Measurements from ENCODE around the gene CACNA1E. TPM values are rescaled to one million over a fixed set of nuclear protein-coding genes. Genes with fewer than 3 reads are reported as not detected.

CACNA1E gene
- total and polyA plus RNA-seq, 5 donors from 2014 or later: not detected

DNA sequence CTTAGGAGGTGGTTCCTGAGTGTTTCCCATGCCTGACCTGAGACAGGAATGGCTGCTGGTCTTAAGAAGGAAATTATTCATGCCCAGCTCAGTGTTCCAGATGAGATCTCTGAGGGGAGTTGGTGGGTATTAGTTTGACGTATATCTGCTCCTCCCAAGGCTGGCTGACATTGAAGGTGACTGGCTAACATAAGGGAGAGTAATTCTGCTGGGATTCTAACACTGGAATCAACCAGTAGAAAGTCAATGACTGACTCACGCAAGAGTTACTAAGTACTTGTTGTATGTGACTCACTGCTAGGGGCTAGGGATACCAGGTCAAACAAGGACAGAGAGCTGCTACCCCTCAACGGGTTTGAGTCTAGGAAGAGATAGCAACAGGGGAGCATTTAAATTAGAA lies 177.3 kb downstream of the CACNA1E start:
- H3K4me1 ChIP-seq (ENCODE audit: control insufficient read depth, insufficient read depth, low read length, poor library complexity, severe bottlenecking): no peaks in the 10 kb centered on the region
- H3K9me3 ChIP-seq (ENCODE audit: control insufficient read depth in 2 of 2, low read length in 2 of 2): no peaks in the 10 kb centered on the region
- Mint-ChIP-seq H3K27ac (no peak overlapping the region), H3K4me1 (no peaks in the 10 kb centered on the region), H3K27me3 (peaks cover 10% of the 10 kb centered on the region), H3K4me3 (no peak overlapping the region), H3K9me3 (peaks cover 0 to 2% (median 0%) of the 10 kb centered on the region in 7 donors), H3K36me3 (no peaks in the 10 kb centered on the region)
- peaks cover 14% of the 10 kb centered on the region for H3K27me3 ChIP-seq (ENCODE audit: control insufficient read depth, insufficient read depth, low read length)
- DNase-seq: no peak
- no peak overlapping the region for H3K27ac ChIP-seq (ENCODE audit: insufficient read depth, low read length, poor library complexity, severe bottlenecking)
- no peak overlapping the region for H3K4me3 ChIP-seq (ENCODE audit: low read depth, low read length)
- ATAC-seq (ENCODE audit: low read depth in 2 of 2): no peak
- no peaks in the 10 kb centered on the region for H3K36me3 ChIP-seq (ENCODE audit: control insufficient read depth, insufficient read depth, low read length)

DNA sequence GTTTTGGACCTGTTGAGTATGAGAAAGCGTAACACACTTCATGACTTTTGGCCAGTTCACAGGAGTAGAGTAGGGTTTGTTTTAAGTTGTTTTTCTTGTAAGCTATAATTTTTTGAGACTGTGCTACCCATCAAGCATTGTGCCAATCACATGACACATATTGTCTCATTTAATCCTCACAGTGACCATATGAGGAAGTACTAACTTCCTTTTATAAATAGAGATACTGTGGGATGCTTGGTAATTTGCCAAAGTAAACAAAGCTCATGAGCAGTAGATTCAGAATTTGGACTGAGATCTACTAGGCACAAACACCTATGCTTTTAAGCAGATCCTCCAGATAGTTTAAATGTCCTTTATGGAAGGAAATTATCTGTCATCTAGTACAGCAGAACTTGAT lies 178.3 kb downstream of the CACNA1E start:
- Histone ChIP-seq H3K27me3 (ENCODE audit: control insufficient read depth, insufficient read depth, low read length) (peaks cover 14% of the 10 kb centered on the region), H3K27ac (ENCODE audit: insufficient read depth, low read length, poor library complexity, severe bottlenecking) (no peak overlapping the region), H3K36me3 (ENCODE audit: control insufficient read depth, insufficient read depth, low read length) (no peaks in the 10 kb centered on the region), H3K4me1 (ENCODE audit: control insufficient read depth, insufficient read depth, low read length, poor library complexity, severe bottlenecking) (no peaks in the 10 kb centered on the region), H3K4me3 (ENCODE audit: low read depth, low read length) (no peak overlapping the region), H3K9me3 (ENCODE audit: control insufficient read depth in 2 of 2, low read length in 2 of 2) (no peaks in the 10 kb centered on the region)
- Mint-ChIP-seq H3K4me1 (no peaks in the 10 kb centered on the region), H3K4me3 (no peak overlapping the region), H3K27ac (no peak overlapping the region), H3K36me3 (no peaks in the 10 kb centered on the region), H3K9me3 (peaks cover 0 to 2% (median 0%) of the 10 kb centered on the region in 7 donors), H3K27me3 (peaks cover 10% of the 10 kb centered on the region)
- ATAC-seq (ENCODE audit: low read depth in 2 of 2) (no peak), DNase-seq (no peak)

GRCh38 chr1:181662606-181663005 lies 179.3 kb downstream of the CACNA1E start:
- H3K36me3 Mint-ChIP-seq: no peaks in the 10 kb centered on the region
- no peak for ATAC-seq (ENCODE audit: low read depth in 2 of 2)
- no peak overlapping the region for H3K4me3 ChIP-seq (ENCODE audit: low read depth, low read length)

GRCh38 chr1:181664543-181664942 lies 181.2 kb downstream of the CACNA1E start:
- no peak overlapping the region for H3K4me3 Mint-ChIP-seq
- H3K27me3 ChIP-seq (ENCODE audit: control insufficient read depth, insufficient read depth, low read length): peaks cover 12% of the 10 kb centered on the region
- H3K36me3 Mint-ChIP-seq: no peaks in the 10 kb centered on the region
- no peak overlapping the region for H3K27ac Mint-ChIP-seq
- H3K27me3 Mint-ChIP-seq: peaks cover 10% of the 10 kb centered on the region
- peaks cover 0 to 4% (median 0%) of the 10 kb centered on the region in 7 donors for H3K9me3 Mint-ChIP-seq
- no peak overlapping the region for H3K27ac ChIP-seq (ENCODE audit: insufficient read depth, low read length, poor library complexity, severe bottlenecking)
- no peaks in the 10 kb centered on the region for H3K4me1 ChIP-seq (ENCODE audit: control insufficient read depth, insufficient read depth, low read length, poor library complexity, severe bottlenecking)
- no peaks in the 10 kb centered on the region for H3K9me3 ChIP-seq (ENCODE audit: control insufficient read depth in 2 of 2, low read length in 2 of 2)
- ATAC-seq (ENCODE audit: low read depth in 2 of 2) (no peak), DNase-seq (no peak)
- H3K4me3 ChIP-seq (ENCODE audit: low read depth, low read length): no peak overlapping the region
- H3K36me3 ChIP-seq (ENCODE audit: control insufficient read depth, insufficient read depth, low read length): no peaks in the 10 kb centered on the region
- H3K4me1 Mint-ChIP-seq: no peaks in the 10 kb centered on the region

More at GRCh38 chr1:181662606-181663005, 179.3 kb downstream of the CACNA1E start:
- Mint-ChIP-seq H3K4me1 (no peaks in the 10 kb centered on the region), H3K9me3 (peaks cover 0 to 4% (median 0%) of the 10 kb centered on the region in 7 donors), H3K27ac (no peak overlapping the region), H3K27me3 (peaks cover 10% of the 10 kb centered on the region), H3K4me3 (no peak overlapping the region)
- Histone ChIP-seq H3K27ac (ENCODE audit: insufficient read depth, low read length, poor library complexity, severe bottlenecking) (no peak overlapping the region), H3K4me1 (ENCODE audit: control insufficient read depth, insufficient read depth, low read length, poor library complexity, severe bottlenecking) (no peaks in the 10 kb centered on the region), H3K36me3 (ENCODE audit: control insufficient read depth, insufficient read depth, low read length) (no peaks in the 10 kb centered on the region), H3K27me3 (ENCODE audit: control insufficient read depth, insufficient read depth, low read length) (peaks cover 14% of the 10 kb centered on the region), H3K9me3 (ENCODE audit: control insufficient read depth in 2 of 2, low read length in 2 of 2) (no peaks in the 10 kb centered on the region)
- DNase-seq: no peak

DNA sequence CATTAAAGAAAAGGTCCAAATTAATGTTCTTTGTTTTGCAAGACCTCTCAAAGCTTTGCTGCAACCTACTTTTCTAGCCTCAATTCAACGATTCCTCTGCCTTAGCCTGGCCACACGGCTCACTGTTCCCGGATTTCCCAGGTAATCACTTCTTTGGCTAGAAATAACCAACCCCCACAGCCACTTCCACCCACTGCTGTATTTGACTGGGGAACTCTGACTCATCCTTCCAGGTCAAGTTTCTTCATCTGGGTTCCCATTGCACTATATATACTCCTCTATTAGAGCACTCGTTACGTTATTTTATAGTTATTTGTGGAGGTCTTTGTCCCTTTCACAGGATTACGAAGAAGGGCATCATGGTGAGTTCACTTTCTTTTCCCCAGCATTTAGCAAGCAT lies 185.9 kb downstream of the CACNA1E start:
- no peak for DNase-seq
- Mint-ChIP-seq H3K27ac (no peak overlapping the region), H3K4me1 (no peaks in the 10 kb centered on the region), H3K9me3 (peaks cover 0 to 7% (median 1%) of the 10 kb centered on the region in 7 donors), H3K36me3 (no peaks in the 10 kb centered on the region), H3K27me3 (peaks cover 10% of the 10 kb centered on the region), H3K4me3 (no peak overlapping the region)
- Histone ChIP-seq H3K36me3 (ENCODE audit: control insufficient read depth, insufficient read depth, low read length) (no peaks in the 10 kb centered on the region), H3K4me1 (ENCODE audit: control insufficient read depth, insufficient read depth, low read length, poor library complexity, severe bottlenecking) (no peaks in the 10 kb centered on the region), H3K9me3 (ENCODE audit: control insufficient read depth in 2 of 2, low read length in 2 of 2) (no peaks in the 10 kb centered on the region), H3K27me3 (ENCODE audit: control insufficient read depth, insufficient read depth, low read length) (peaks cover 4% of the 10 kb centered on the region), H3K27ac (ENCODE audit: insufficient read depth, low read length, poor library complexity, severe bottlenecking) (no peak overlapping the region), H3K4me3 (ENCODE audit: low read depth, low read length) (no peak overlapping the region)
- ATAC-seq (ENCODE audit: low read depth in 2 of 2): no peak

DNA sequence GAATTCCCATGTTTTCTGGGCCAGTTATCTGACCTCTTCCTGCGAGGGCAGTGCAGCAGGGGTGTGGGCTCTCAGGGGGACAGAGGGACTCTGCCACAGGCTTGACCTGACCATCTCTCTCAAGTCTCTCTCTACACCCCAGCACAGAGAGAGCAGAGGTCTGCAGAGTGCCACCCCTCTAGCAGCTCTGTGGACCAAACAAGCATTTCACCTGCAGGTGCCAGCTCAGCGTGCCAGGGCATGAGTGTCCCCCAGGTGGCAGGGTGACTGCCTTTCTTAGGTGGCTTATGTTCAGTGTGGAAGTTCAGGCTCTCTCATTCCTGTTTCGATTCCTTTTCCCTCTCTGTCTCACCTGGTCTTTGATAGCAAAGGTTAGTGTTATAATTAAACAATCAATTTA lies 191.3 kb downstream of the CACNA1E start:
- no peaks in the 10 kb centered on the region for H3K36me3 ChIP-seq (ENCODE audit: control insufficient read depth, insufficient read depth, low read length)
- DNase-seq (no peak), ATAC-seq (ENCODE audit: low read depth in 2 of 2) (no peak)
- Mint-ChIP-seq H3K4me1 (no peaks in the 10 kb centered on the region), H3K36me3 (no peaks in the 10 kb centered on the region), H3K27me3 (peaks cover 18% of the 10 kb centered on the region), H3K4me3 (no peak overlapping the region), H3K27ac (no peak overlapping the region), H3K9me3 (peaks cover 0 to 7% (median 0%) of the 10 kb centered on the region in 7 donors)
- no peaks in the 10 kb centered on the region for H3K9me3 ChIP-seq (ENCODE audit: control insufficient read depth in 2 of 2, low read length in 2 of 2)
- H3K27ac ChIP-seq (ENCODE audit: insufficient read depth, low read length, poor library complexity, severe bottlenecking): no peak overlapping the region
- no peaks in the 10 kb centered on the region for H3K4me1 ChIP-seq (ENCODE audit: control insufficient read depth, insufficient read depth, low read length, poor library complexity, severe bottlenecking)
- no peak overlapping the region for H3K4me3 ChIP-seq (ENCODE audit: low read depth, low read length)
- peaks cover 4% of the 10 kb centered on the region for H3K27me3 ChIP-seq (ENCODE audit: control insufficient read depth, insufficient read depth, low read length)

- Histone ChIP-seq H3K9me3 (ENCODE audit: control insufficient read depth in 2 of 2, low read length in 2 of 2) (no peaks in the 10 kb centered on the region), H3K4me3 (ENCODE audit: low read depth, low read length) (no peak overlapping the region), H3K4me1 (ENCODE audit: control insufficient read depth, insufficient read depth, low read length, poor library complexity, severe bottlenecking) (no peaks in the 10 kb centered on the region), H3K27ac (ENCODE audit: insufficient read depth, low read length, poor library complexity, severe bottlenecking) (no peak overlapping the region), H3K27me3 (ENCODE audit: control insufficient read depth, insufficient read depth, low read length) (peaks cover 4% of the 10 kb centered on the region), H3K36me3 (ENCODE audit: control insufficient read depth, insufficient read depth, low read length) (no peaks in the 10 kb centered on the region)
- no peaks in the 10 kb centered on the region for H3K4me1 Mint-ChIP-seq
- H3K27me3 Mint-ChIP-seq: peaks cover 18% of the 10 kb centered on the region
- no peak overlapping the region for H3K4me3 Mint-ChIP-seq
- H3K27ac Mint-ChIP-seq: no peak overlapping the region
- DNase-seq (no peak), ATAC-seq (ENCODE audit: low read depth in 2 of 2) (no peak)
- peaks cover 0 to 7% (median 0%) of the 10 kb centered on the region in 7 donors for H3K9me3 Mint-ChIP-seq
- H3K36me3 Mint-ChIP-seq: no peaks in the 10 kb centered on the region
These were observed 192.0 kb downstream of the CACNA1E start for GRCh38 chr1:181675091-181675917.

DNA sequence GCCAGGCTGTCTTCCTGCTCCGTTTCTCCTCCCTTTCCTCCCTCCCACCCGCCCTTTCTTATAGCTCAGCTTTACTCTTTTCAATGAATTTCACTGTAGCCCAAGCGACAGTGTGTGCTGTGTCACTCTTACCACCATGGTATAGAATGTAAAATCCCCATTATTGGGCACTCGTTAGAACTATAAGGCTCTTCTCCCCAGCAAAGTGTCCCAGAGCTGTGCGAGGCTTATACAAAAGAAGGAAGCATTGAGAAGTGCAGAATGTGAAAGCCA lies 192.5 kb downstream of the CACNA1E start:
- H3K27me3 Mint-ChIP-seq: peaks cover 18% of the 10 kb centered on the region
- peaks cover 4% of the 10 kb centered on the region for H3K27me3 ChIP-seq (ENCODE audit: control insufficient read depth, insufficient read depth, low read length)
- no peak overlapping the region for H3K27ac Mint-ChIP-seq
- no peaks in the 10 kb centered on the region for H3K36me3 Mint-ChIP-seq
- no peak overlapping the region for H3K4me3 Mint-ChIP-seq
- no peaks in the 10 kb centered on the region for H3K4me1 ChIP-seq (ENCODE audit: control insufficient read depth, insufficient read depth, low read length, poor library complexity, severe bottlenecking)
- no peaks in the 10 kb centered on the region for H3K4me1 Mint-ChIP-seq
- H3K36me3 ChIP-seq (ENCODE audit: control insufficient read depth, insufficient read depth, low read length): no peaks in the 10 kb centered on the region
- H3K9me3 ChIP-seq (ENCODE audit: control insufficient read depth in 2 of 2, low read length in 2 of 2): no peaks in the 10 kb centered on the region
- no peak overlapping the region for H3K4me3 ChIP-seq (ENCODE audit: low read depth, low read length)
- no peak overlapping the region for H3K27ac ChIP-seq (ENCODE audit: insufficient read depth, low read length, poor library complexity, severe bottlenecking)
- ATAC-seq (ENCODE audit: low read depth in 2 of 2): no peak
- no peak for DNase-seq
- peaks cover 0 to 7% (median 0%) of the 10 kb centered on the region in 7 donors for H3K9me3 Mint-ChIP-seq
